Activated T-helper 1 cell treated with anti-CD3 and anti-CD28 coated beads, Interleukin-12 subunit alpha, Interleukin-12 subunit beta, Interleukin-2, Interleukin-4 antibody, amounts not matched to agents 30 ng/mL and 10 ng/mL and 1 ng/mL, durations not matched to agents 14 hours and 24 hours and 36 hours (primary cell): ENCODE measurements around the gene FBLN1. TPM values are rescaled to one million over a fixed set of nuclear protein-coding genes. Genes with fewer than 3 reads are reported as not detected.
"Not testable (repeated sequence)": the region's sequence is repeated elsewhere in the genome, so short reads cannot be mapped to it uniquely, and the experiment has no call there.

Source experiments
- DNase-seq: peaks from one replicate; pipeline ENCODE4 v3.0.0; 2021; ENCODE audit warnings: low spot score
- H3K27ac Mint-ChIP-seq: one replicate; pipeline ENCODE4 v1.8.0; 2021; ENCODE audit warnings: mild to moderate bottlenecking, mixed read lengths
- H3K27me3 Mint-ChIP-seq: one replicate; pipeline ENCODE4 v1.8.0; 2022; ENCODE audit warnings: mild to moderate bottlenecking, moderate library complexity, mixed read lengths; ENCODE audit not compliant: insufficient read depth
- H3K36me3 Mint-ChIP-seq: one replicate; pipeline ENCODE4 v1.8.0; 2021; ENCODE audit warnings: low read depth, mixed read lengths
- H3K4me1 Mint-ChIP-seq: one replicate; pipeline ENCODE4 v1.8.0; 2021; ENCODE audit warnings: low read depth, mixed read lengths
- H3K4me3 Mint-ChIP-seq: one replicate; pipeline ENCODE4 v1.8.0; 2021; ENCODE audit warnings: mild to moderate bottlenecking, moderate library complexity, mixed read lengths
- H3K9me3 Mint-ChIP-seq: one replicate; pipeline ENCODE4 v1.8.0; 2021; ENCODE audit warnings: mixed read lengths
- intact Hi-C: fragments of 100-400 bp; cut with micrococcal nuclease; formaldehyde crosslinking; loops from one replicate; pipeline ENCODE4 v1.15.1; 2024
- total RNA-seq: library from RNA; stranded (reverse); gene quantifications from 2 replicates; pipeline ENCODE4 v1.2.3, GENCODE V29; 2022

FBLN1 gene
- total RNA-seq, 1 donor from 2014 or later: not detected

GRCh38 chr22:45623464-45624145 lies 120.9 kb downstream of the FBLN1 start:
- H3K4me1 Mint-ChIP-seq, H3K27ac Mint-ChIP-seq, H3K36me3 Mint-ChIP-seq, intact Hi-C loops, H3K27me3 Mint-ChIP-seq, H3K9me3 Mint-ChIP-seq, H3K4me3 Mint-ChIP-seq, DNase-seq: not testable (repeated sequence)

GRCh38 chr22:45626198-45626651 lies 123.5 kb downstream of the FBLN1 start:
- Mint-ChIP-seq H3K4me3 (no peak overlapping the region), H3K4me1 (no peaks in the 10 kb centered on the region), H3K9me3 (no peaks in the 10 kb centered on the region), H3K36me3 (no peaks in the 10 kb centered on the region), H3K27ac (no peak overlapping the region), H3K27me3 (peaks cover 6% of the 10 kb centered on the region)
- DNase-seq: no peak
- intact Hi-C loops: no loop called here

GRCh38 chr22:45627489-45628233 lies 125.0 kb downstream of the FBLN1 start:
- no peak overlapping the region for H3K4me3 Mint-ChIP-seq
- peaks cover 13% of the 10 kb centered on the region for H3K27me3 Mint-ChIP-seq
- no peak for DNase-seq
- intact Hi-C loops: no loop called here
- no peaks in the 10 kb centered on the region for H3K9me3 Mint-ChIP-seq
- H3K27ac Mint-ChIP-seq: no peak overlapping the region
- H3K36me3 Mint-ChIP-seq: no peaks in the 10 kb centered on the region
- no peaks in the 10 kb centered on the region for H3K4me1 Mint-ChIP-seq

GRCh38 chr22:45628515-45628914 lies 125.8 kb downstream of the FBLN1 start:
- Mint-ChIP-seq H3K9me3 (no peaks in the 10 kb centered on the region), H3K4me1 (no peaks in the 10 kb centered on the region), H3K27me3 (peaks cover 21% of the 10 kb centered on the region), H3K4me3 (no peak overlapping the region), H3K27ac (no peak overlapping the region), H3K36me3 (no peaks in the 10 kb centered on the region)
- no peak for DNase-seq
- intact Hi-C loops: no loop called here

- no peaks in the 10 kb centered on the region for H3K9me3 Mint-ChIP-seq
- H3K27me3 Mint-ChIP-seq: peaks cover 26% of the 10 kb centered on the region
- no peaks in the 10 kb centered on the region for H3K36me3 Mint-ChIP-seq
These were observed 126.9 kb downstream of the FBLN1 start for GRCh38 chr22:45629469-45630089.

GRCh38 chr22:45630436-45630835 lies 127.8 kb downstream of the FBLN1 start:
- Mint-ChIP-seq H3K36me3 (no peaks in the 10 kb centered on the region), H3K9me3 (no peaks in the 10 kb centered on the region), H3K4me3 (no peak overlapping the region), H3K4me1 (no peaks in the 10 kb centered on the region), H3K27ac (no peak overlapping the region), H3K27me3 (peaks cover 26% of the 10 kb centered on the region)
- intact Hi-C loops: no loop called here
- DNase-seq: no peak

More at GRCh38 chr22:45629469-45630089, 126.9 kb downstream of the FBLN1 start:
- H3K4me1 Mint-ChIP-seq: no peaks in the 10 kb centered on the region
- no peak overlapping the region for H3K4me3 Mint-ChIP-seq
- intact Hi-C loops: no loop called here
- no peak overlapping the region for H3K27ac Mint-ChIP-seq
- DNase-seq: no peak

- intact Hi-C loops: no loop called here
- Mint-ChIP-seq H3K9me3 (no peaks in the 10 kb centered on the region), H3K27ac (no peak overlapping the region), H3K4me1 (no peaks in the 10 kb centered on the region), H3K36me3 (no peaks in the 10 kb centered on the region), H3K4me3 (no peak overlapping the region), H3K27me3 (peaks cover 26% of the 10 kb centered on the region)
- no peak for DNase-seq
These were observed 128.6 kb downstream of the FBLN1 start for GRCh38 chr22:45631140-45631840.

- Mint-ChIP-seq H3K36me3 (no peaks in the 10 kb centered on the region), H3K9me3 (no peaks in the 10 kb centered on the region), H3K27ac (no peak overlapping the region), H3K4me3 (no peak overlapping the region), H3K4me1 (no peaks in the 10 kb centered on the region), H3K27me3 (peaks cover 30% of the 10 kb centered on the region)
- DNase-seq: no peak
- intact Hi-C loops: no loop called here
These were observed 129.2 kb downstream of the FBLN1 start for GRCh38 chr22:45631841-45632238.

GRCh38 chr22:45632791-45633515 lies 130.3 kb downstream of the FBLN1 start:
- intact Hi-C loops: no loop called here
- no peaks in the 10 kb centered on the region for H3K9me3 Mint-ChIP-seq
- H3K27ac Mint-ChIP-seq: no peak overlapping the region
- peaks cover 33% of the 10 kb centered on the region for H3K27me3 Mint-ChIP-seq
- no peak overlapping the region for H3K4me3 Mint-ChIP-seq
- H3K4me1 Mint-ChIP-seq: no peaks in the 10 kb centered on the region
- DNase-seq: no peak
- no peaks in the 10 kb centered on the region for H3K36me3 Mint-ChIP-seq

GRCh38 chr22:45636683-45637082 lies 134.0 kb downstream of the FBLN1 start:
- no peaks in the 10 kb centered on the region for H3K36me3 Mint-ChIP-seq
- no peak for DNase-seq
- H3K9me3 Mint-ChIP-seq: no peaks in the 10 kb centered on the region
- intact Hi-C loops: no loop called here
- peaks cover 21% of the 10 kb centered on the region for H3K4me1 Mint-ChIP-seq
- H3K27me3 Mint-ChIP-seq: peaks cover 33% of the 10 kb centered on the region
- H3K27ac Mint-ChIP-seq: no peak overlapping the region
- no peak overlapping the region for H3K4me3 Mint-ChIP-seq

GRCh38 chr22:45638197-45638596 lies 135.5 kb downstream of the FBLN1 start:
- intact Hi-C loops: no loop called here
- no peak overlapping the region for H3K27ac Mint-ChIP-seq
- no peak overlapping the region for H3K4me3 Mint-ChIP-seq
- no peaks in the 10 kb centered on the region for H3K9me3 Mint-ChIP-seq
- no peak for DNase-seq
- H3K4me1 Mint-ChIP-seq: peaks cover 31% of the 10 kb centered on the region
- no peaks in the 10 kb centered on the region for H3K36me3 Mint-ChIP-seq
- peaks cover 37% of the 10 kb centered on the region for H3K27me3 Mint-ChIP-seq
